Type B pancreatic cell (in vitro differentiated cells): ENCODE results near the gene TRHDE. TPM values are rescaled to one million over a fixed set of nuclear protein-coding genes. Genes with fewer than 3 reads are reported as not detected.

Source experiments
- DNase-seq: peaks from one replicate; pipeline ENCODE4 v3.0.0; 2021; ENCODE audit warnings: mixed read lengths; ENCODE audit not compliant: unreplicated experiment; ENCODE audit errors: extremely low spot score
- H3K27ac Mint-ChIP-seq: 2 replicates; pipeline ENCODE4 v1.8.0; 2021; ENCODE audit warnings: mild to moderate bottlenecking, mixed read lengths
- H3K27me3 Mint-ChIP-seq: 2 replicates; pipeline ENCODE4 v1.8.0; 2021; ENCODE audit warnings: mixed read lengths
- H3K36me3 Mint-ChIP-seq: 2 replicates; pipeline ENCODE4 v1.8.0; 2021; ENCODE audit warnings: mixed read lengths
- H3K4me1 Mint-ChIP-seq: one replicate; pipeline ENCODE4 v1.8.0; 2021; ENCODE audit warnings: mixed read lengths; ENCODE audit not compliant: unreplicated experiment
- H3K4me3 Mint-ChIP-seq: 2 replicates; pipeline ENCODE4 v1.8.0; 2021; ENCODE audit warnings: mild to moderate bottlenecking, mixed read lengths
- H3K9me3 Mint-ChIP-seq: 2 replicates; pipeline ENCODE4 v1.8.0; 2021; ENCODE audit warnings: mixed read lengths
- CTCF ChIP-seq: fragments of 200-600 bp; sonication (generic); conservative IDR thresholded peaks from 2 replicates; pipeline ENCODE4 v1.5.0; 2021; ENCODE audit warnings: antibody characterized with exemption, mild to moderate bottlenecking
- long read RNA-seq: library from polyadenylated mRNA; unstranded; transcript quantifications from one replicate; pipeline ENCODE4 v2.0.0, GENCODE V29; 2020
- total RNA-seq: library from RNA; stranded (reverse); gene quantifications from 2 replicates; pipeline ENCODE4 v1.2.1, GENCODE V29; 2021; ENCODE audit warnings: low replicate concordance

Gene TRHDE
- 1.7 and 3.2 TPM in 2 replicates for total RNA-seq
- long read RNA-seq = 0 reads

GRCh38 chr12:72272091-72272661 lies at the start of gene TRHDE:
Gene TRHDE, plus strand, starts transcription at chr12:72272370. Its CDS starts 274 bp downstream, at chr12:72272644.
- Mint-ChIP-seq H3K27me3 (peaks cover 78% of the 10 kb centered on the region), H3K4me1 (peaks cover 16% of the 10 kb centered on the region), H3K36me3 (no peaks in the 10 kb centered on the region), H3K4me3 (peak within 1 kb of the TSS; percentile 92), H3K27ac (peak within 1 kb of the TSS; percentile 72), H3K9me3 (no peaks in the 10 kb centered on the region)
- TF ChIP-seq CTCF = no peak
- peak; percentile 73 for DNase-seq

- TF ChIP-seq CTCF = no peak
- H3K36me3 Mint-ChIP-seq = no peaks in the 10 kb centered on the region
- H3K27ac Mint-ChIP-seq = no peak overlapping the region
- no peaks in the 10 kb centered on the region for H3K4me1 Mint-ChIP-seq
- H3K9me3 Mint-ChIP-seq = no peaks in the 10 kb centered on the region
- H3K4me3 Mint-ChIP-seq = no peak overlapping the region
- no peaks in the 10 kb centered on the region for H3K27me3 Mint-ChIP-seq
- DNase-seq = no peak
These were observed 45.7 kb upstream of the TRHDE start for GRCh38 chr12:72226510-72226909.

GRCh38 chr12:72228424-72228823 lies 43.7 kb upstream of the TRHDE start:
- Mint-ChIP-seq H3K4me3 (no peak overlapping the region), H3K27me3 (no peaks in the 10 kb centered on the region), H3K36me3 (no peaks in the 10 kb centered on the region), H3K4me1 (no peaks in the 10 kb centered on the region), H3K9me3 (no peaks in the 10 kb centered on the region), H3K27ac (no peak overlapping the region)
- TF ChIP-seq CTCF = no peak
- DNase-seq = no peak

GRCh38 chr12:72230589-72230988 lies 41.6 kb upstream of the TRHDE start:
- Mint-ChIP-seq H3K4me3 (no peak overlapping the region), H3K27ac (no peak overlapping the region), H3K36me3 (no peaks in the 10 kb centered on the region), H3K27me3 (no peaks in the 10 kb centered on the region), H3K9me3 (no peaks in the 10 kb centered on the region), H3K4me1 (no peaks in the 10 kb centered on the region)
- TF ChIP-seq CTCF = no peak
- DNase-seq = no peak

GRCh38 chr12:72234886-72235285 lies 37.3 kb upstream of the TRHDE start:
- Mint-ChIP-seq H3K4me3 (no peak overlapping the region), H3K36me3 (no peaks in the 10 kb centered on the region), H3K4me1 (no peaks in the 10 kb centered on the region), H3K27ac (no peak overlapping the region), H3K27me3 (no peaks in the 10 kb centered on the region), H3K9me3 (no peaks in the 10 kb centered on the region)
- no peak for DNase-seq
- no peak for TF ChIP-seq CTCF
